GM19438 (cell line): ENCODE results near the gene ABCC3.

Experiments
- ATAC-seq: cut with Tn5 transposase; IDR thresholded peaks from one replicate; pipeline ENCODE4 v1.9.1; 2021; ENCODE audit warnings: low read depth; ENCODE audit not compliant: unreplicated experiment

ABCC3 gene

GRCh38 chr17:50683434-50684287 lies 49.0 kb downstream of the ABCC3 start:
- ATAC-seq, result no peak

GRCh38 chr17:50684288-50684611 lies 49.6 kb downstream of the ABCC3 start:
- no peak for ATAC-seq

GRCh38 chr17:50684612-50685333 lies 50.1 kb downstream of the ABCC3 start:
- ATAC-seq, result no peak

- no peak for ATAC-seq
Measured at GRCh38 chr17:50685334-50685665, 50.6 kb downstream of the ABCC3 start.

- no peak for ATAC-seq
Measured at GRCh38 chr17:50685691-50686493, 51.2 kb downstream of the ABCC3 start.

GRCh38 chr17:50686494-50687199 lies 52.0 kb downstream of the ABCC3 start:
- no peak for ATAC-seq

GRCh38 chr17:50687200-50688066 lies 52.8 kb downstream of the ABCC3 start:
- ATAC-seq, result no peak

GRCh38 chr17:50688245-50688644 lies 53.6 kb downstream of the ABCC3 start:
- ATAC-seq, result no peak

- no peak for ATAC-seq
Measured at GRCh38 chr17:50689251-50689650, 54.6 kb downstream of the ABCC3 start.

- ATAC-seq, result no peak
Measured at GRCh38 chr17:50689956-50690886, 55.5 kb downstream of the ABCC3 start.

GRCh38 chr17:50690887-50691549 lies 56.3 kb downstream of the ABCC3 start:
- no peak for ATAC-seq

GRCh38 chr17:50691550-50692447 lies 57.1 kb downstream of the ABCC3 start:
- ATAC-seq, result no peak

- ATAC-seq, result no peak
Measured at GRCh38 chr17:50692448-50693035, 57.9 kb downstream of the ABCC3 start.

GRCh38 chr17:50693036-50693682 lies 58.5 kb downstream of the ABCC3 start:
- no peak for ATAC-seq

GRCh38 chr17:50696365-50696879 lies 61.7 kb downstream of the ABCC3 start:
- no peak for ATAC-seq

- no peak for ATAC-seq
Measured at GRCh38 chr17:50697062-50697461, 62.4 kb downstream of the ABCC3 start.
